GM13977 (cell line): ENCODE results near the gene LONRF2.

Source experiments
- DNase-seq: peaks from one replicate; pipeline ENCODE4 v3.0.0; 2012; ENCODE audit warnings: low spot score
- in situ Hi-C: fragments of 300-500 bp; cut with MboI; formaldehyde crosslinking; loops from one replicate; pipeline ENCODE4 v1.12.0; 2022; ENCODE audit warnings: low sequenced_read_pairs, low pct_unique_long_range_greater_than_20kb, mixed read lengths, inconsistent platforms; ENCODE audit not compliant: unreplicated experiment
- TF ChIP-seq, protein P1 (sequence below): IDR thresholded peaks from 2 replicates; pipeline ENCODE4 v1.5.1; 2012; ENCODE audit warnings: mild to moderate bottlenecking, control low read depth; ENCODE audit not compliant: insufficient read depth; ENCODE audit errors: extremely low read depth, missing control alignments

Gene LONRF2

DNA sequence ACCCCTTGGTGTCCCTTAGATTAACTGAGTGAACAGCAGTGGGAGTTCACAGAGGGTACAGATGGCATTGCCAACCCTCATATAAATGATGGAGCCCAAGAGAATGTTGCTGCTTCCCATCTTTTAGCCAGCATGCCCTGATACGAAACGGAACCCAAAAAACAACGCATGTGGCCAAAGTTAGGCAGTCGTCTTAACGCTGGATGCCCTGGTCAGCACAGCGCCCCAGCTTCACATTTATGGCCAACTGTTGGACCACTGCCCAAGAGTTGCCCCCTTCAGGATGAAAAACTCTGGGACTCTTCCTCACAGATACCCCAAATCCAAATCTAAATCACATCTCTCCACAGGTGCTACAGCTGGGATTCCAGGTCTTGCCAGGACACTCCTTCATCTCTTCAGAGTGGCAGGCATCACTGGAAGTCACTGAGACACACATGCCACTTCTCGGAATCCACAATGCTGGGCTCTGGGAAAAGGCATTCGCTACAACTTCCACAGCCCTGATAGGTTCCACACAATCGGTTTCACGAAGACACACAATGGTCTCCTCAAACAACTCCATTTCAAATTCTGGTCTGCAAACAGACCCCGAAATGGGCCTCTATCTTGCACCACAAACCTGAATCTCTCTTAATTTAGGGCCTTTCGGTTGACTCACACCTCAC lies 44.6 kb downstream of the LONRF2 start:
- DNase-seq = no peak
- in situ Hi-C loops = no loop called here
- TF ChIP-seq, protein P1, sequence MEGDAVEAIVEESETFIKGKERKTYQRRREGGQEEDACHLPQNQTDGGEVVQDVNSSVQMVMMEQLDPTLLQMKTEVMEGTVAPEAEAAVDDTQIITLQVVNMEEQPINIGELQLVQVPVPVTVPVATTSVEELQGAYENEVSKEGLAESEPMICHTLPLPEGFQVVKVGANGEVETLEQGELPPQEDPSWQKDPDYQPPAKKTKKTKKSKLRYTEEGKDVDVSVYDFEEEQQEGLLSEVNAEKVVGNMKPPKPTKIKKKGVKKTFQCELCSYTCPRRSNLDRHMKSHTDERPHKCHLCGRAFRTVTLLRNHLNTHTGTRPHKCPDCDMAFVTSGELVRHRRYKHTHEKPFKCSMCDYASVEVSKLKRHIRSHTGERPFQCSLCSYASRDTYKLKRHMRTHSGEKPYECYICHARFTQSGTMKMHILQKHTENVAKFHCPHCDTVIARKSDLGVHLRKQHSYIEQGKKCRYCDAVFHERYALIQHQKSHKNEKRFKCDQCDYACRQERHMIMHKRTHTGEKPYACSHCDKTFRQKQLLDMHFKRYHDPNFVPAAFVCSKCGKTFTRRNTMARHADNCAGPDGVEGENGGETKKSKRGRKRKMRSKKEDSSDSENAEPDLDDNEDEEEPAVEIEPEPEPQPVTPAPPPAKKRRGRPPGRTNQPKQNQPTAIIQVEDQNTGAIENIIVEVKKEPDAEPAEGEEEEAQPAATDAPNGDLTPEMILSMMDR = no peak

DNA sequence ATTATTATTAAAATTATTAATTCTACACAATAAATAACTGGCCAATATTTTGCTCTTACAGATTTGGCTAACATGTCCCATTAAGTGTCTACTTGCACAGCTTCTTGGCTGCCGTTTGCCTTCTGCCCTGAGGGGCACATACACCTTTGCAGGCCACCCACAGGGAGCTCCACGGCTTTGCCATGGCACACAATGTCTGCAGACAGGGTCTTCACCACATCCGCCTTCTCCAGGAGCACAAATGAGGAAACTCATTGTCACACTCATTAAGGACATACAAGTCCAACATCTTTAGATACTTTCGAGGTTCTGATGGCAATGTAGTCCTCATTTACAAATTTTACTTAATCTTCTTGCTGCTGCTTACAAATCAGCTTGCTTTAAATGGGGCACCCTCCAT lies 45.6 kb downstream of the LONRF2 start:
- no peak for DNase-seq
- in situ Hi-C loops = no loop called here
- TF ChIP-seq, protein P1 = no peak

DNA sequence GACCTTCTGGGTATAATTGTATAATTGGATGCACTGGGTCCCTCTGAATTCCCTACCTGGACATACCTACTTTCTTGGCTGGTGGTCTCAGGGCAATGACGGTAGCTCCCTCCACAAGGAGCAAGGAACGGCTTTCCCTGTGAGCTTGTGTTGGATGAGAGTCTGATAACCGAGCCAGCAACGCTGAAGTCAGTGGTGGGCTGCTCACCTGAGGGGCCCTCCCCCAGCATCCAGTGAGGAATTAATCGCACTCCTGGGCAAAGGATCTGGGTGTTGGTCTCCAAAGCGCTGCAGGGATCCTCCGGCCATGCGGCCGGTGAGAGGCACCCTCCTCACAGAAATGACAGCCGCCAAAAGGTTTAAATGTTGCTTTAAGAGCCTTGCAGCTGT lies 47.1 kb downstream of the LONRF2 start:
- in situ Hi-C loops = no loop called here
- TF ChIP-seq, protein P1 = no peak
- no peak for DNase-seq

DNA sequence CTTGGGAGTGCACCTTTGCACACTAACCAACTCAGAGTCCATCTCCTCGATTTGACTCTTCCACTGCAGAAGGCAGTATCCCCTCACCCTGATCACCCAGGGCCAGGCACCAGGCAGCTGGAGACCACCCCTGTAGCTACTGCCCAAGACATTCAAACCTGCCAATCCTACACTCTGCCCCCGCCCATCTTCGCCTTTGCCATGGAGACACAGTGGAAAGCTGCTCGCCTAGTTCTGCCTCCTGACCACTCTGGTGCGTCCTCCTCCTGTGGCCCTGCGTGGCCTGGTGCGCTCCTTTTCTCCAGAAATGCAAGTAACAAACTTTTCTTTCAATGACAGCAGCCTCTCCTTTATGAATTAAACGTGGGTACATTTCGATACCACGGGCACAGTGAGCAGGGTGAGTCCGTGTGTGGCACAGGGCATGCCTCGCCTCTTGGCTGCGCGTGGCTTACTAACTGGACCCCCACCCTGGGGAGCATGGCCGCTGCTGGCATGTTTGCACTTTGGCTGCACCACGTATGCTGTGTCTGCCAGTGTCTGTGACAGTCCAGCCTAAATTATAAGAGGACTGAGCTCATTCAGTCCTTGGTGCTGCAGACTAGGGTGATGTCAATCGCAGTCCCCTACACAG lies 47.6 kb downstream of the LONRF2 start:
- no peak for DNase-seq
- in situ Hi-C loops = loop anchor here (25.0 kb wide), 1 partner anchor 712 kb away; no protein-coding TSS in a partner anchor
- TF ChIP-seq, protein P1 = no peak

DNA sequence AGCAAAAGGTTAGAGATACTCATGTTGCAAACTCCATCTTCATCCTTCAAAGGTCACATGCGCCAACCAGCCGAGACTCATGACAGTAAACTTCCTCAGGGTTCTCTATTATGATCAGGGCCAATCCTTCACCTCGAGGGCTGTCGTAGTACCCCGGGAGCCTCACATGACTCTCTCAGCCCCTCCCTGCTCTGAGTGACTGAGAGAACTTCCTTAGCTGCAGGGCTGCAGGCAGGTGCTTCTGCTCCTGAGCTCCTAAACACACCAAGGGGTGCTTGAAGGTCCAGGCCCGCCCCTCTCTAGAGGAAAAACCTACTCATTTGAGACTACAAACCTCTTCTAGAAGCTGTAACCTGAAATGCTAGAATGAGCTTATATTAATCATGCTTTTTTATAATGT lies 48.2 kb downstream of the LONRF2 start:
- no peak for DNase-seq
- in situ Hi-C loops = loop anchor here (25.0 kb wide), 1 partner anchor 712 kb away; no protein-coding TSS in a partner anchor
- TF ChIP-seq, protein P1 = no peak

DNA sequence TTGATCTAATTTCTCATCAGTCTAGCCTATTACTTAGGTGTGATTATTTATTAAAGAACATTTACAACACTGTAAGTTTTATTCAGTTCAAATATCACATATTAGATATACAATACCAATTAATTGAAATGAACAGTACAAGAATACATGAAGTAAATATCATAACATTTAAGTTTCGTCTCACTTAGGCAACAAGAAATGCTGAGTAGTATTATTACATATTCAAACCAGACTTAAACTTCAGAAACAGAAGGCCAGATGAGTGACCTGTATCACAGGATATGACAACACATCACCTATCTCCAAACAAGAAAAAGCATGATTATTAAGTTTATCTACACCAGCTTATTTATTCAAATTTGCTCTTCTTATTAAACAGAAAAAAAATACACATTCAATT lies 48.9 kb downstream of the LONRF2 start:
- in situ Hi-C loops = loop anchor here (25.0 kb wide), 1 partner anchor 711 kb away; no protein-coding TSS in a partner anchor
- TF ChIP-seq, protein P1 = no peak
- no peak for DNase-seq
